ENCODE measurements around the gene LMO1. TPM values are rescaled to one million over a fixed set of nuclear protein-coding genes. Genes with fewer than 3 reads are reported as not detected.

Gene LMO1
- total and polyA plus RNA-seq, 7 donors: 0.74 to 9.3 (median 3.2) TPM

DNA sequence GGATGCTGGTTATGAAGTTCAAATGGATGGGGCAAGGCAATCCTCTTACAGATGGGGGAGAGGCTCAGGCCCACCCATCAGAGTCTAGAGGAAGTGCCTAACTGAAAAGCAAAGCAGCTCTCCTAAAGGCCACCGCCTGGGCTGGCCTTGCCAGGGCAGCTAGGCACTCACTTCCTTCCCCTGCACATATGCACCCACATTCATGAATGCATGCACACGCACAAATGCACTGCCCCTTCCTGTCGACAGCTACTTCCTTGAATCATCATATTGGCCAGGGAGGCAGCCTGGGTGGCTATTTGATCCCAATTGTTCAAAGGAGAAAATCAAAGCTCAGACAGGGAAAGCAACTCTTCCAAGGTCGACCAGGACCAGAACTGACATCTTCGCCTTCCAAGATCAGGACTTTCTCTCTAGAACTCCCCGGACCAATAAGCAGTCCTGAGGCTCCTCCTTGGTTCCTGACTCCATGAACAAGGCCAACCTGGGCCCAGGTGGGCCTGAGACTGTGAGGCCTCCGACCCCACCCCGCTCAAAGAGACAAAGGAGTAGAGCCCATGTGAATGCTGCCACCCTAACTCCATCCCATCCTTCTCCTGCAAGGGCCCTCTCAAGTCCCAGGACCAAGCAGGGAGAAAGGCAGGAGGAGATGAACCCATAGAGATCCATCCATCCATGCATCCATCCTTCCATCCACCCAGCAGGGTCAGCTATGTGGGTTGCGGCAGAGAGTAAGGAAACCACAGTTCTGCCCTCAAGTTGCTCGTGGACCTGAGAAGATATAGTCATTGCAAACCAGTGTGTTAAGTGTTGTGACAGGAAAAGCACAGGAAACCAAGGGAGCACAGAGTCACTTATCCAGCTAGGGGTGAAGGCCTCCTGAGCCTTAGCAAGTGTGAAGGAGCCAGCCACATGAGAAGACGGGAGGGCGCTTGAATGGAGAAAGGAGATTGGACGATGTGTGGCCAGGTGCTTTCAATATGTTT is 35.4 kb upstream of the LMO1 start:
- no peak overlapping the region for H3K27ac ChIP-seq
- no peak overlapping the region for H3K4me3 ChIP-seq
- no peak for ATAC-seq
- intact Hi-C loops (cut with DNase I): no loop called here
- H3K9me3 ChIP-seq: peaks cover 6% of the 10 kb centered on the region
- TF ChIP-seq, protein P1, sequence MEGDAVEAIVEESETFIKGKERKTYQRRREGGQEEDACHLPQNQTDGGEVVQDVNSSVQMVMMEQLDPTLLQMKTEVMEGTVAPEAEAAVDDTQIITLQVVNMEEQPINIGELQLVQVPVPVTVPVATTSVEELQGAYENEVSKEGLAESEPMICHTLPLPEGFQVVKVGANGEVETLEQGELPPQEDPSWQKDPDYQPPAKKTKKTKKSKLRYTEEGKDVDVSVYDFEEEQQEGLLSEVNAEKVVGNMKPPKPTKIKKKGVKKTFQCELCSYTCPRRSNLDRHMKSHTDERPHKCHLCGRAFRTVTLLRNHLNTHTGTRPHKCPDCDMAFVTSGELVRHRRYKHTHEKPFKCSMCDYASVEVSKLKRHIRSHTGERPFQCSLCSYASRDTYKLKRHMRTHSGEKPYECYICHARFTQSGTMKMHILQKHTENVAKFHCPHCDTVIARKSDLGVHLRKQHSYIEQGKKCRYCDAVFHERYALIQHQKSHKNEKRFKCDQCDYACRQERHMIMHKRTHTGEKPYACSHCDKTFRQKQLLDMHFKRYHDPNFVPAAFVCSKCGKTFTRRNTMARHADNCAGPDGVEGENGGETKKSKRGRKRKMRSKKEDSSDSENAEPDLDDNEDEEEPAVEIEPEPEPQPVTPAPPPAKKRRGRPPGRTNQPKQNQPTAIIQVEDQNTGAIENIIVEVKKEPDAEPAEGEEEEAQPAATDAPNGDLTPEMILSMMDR (IDR thresholded peaks at IDR 0.05): no peak
- no peak for DNase-seq
- H3K4me1 ChIP-seq: no peaks in the 10 kb centered on the region
- whole genome bisulfite sequencing, 3 donors: 86 to 88% (median 88%) methylated on average over 13 of the region's 13 CpGs
- no peaks in the 10 kb centered on the region for H3K27me3 ChIP-seq (ENCODE audit: insufficient read depth in 3 of 3, low read length in 2 of 3)
- H3K36me3 ChIP-seq (ENCODE audit: insufficient read depth in 1 of 2, low read depth in 1 of 2): no peaks in the 10 kb centered on the region

DNA sequence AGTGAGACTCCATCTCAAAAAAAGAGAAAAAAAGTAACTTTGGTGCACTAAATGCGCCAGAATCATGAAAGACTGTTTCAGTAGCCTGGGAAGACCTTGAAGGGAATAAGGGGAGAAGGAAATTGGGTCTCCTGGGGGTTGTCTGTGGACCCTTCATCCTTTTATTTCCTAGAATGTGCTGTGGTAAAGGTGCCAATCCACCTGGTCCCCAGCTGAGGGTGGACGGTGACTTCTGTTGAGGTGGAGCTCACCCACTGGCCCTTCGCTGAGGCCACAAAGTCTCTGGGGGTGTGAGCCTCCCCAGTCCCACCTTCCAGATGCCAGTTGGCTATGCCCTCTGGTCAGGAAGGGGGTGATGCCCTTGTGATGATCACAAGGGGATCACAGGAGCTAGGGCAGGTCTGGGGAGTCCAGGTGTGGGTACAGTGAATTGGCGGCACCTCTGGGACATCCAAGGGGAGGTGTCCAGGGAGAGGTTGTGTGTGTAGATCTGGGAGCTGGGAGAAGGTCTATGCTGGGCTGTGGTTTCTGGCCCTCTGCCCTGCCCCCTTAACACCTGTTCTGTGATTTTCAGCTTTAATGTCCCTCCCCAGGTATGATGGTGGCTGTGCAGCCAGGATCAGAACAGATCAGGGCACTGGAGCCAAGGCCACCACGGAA is 34.2 kb upstream of the LMO1 start:
- intact Hi-C loops (cut with DNase I): no loop called here
- ATAC-seq: no peak

DNA sequence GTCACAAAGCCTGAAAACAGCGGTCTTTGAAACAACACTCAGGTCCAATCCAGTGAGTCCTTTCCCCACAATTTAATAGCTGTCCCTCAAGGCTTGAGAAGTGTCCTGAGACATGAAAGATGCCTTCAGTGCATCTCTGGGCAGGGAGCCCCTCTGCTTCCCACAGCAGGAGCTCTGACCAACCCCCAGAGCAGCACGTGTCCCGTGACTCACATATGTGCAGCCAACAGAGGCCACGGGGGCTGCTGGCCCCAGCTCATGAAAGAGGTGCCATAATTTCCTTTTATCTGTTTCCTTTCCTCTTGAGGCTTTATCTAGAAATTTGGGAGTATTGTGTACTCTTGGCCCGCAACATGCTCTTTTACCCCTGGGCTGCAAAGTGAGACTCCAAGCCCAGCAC is 33.2 kb upstream of the LMO1 start:
- H3K9me3 ChIP-seq: no peaks in the 10 kb centered on the region
- no peaks in the 10 kb centered on the region for H3K27me3 ChIP-seq (ENCODE audit: insufficient read depth in 3 of 3, low read length in 2 of 3)
- TF ChIP-seq, protein P1 (IDR thresholded peaks at IDR 0.05): no peak
- DNase-seq (no peak), ATAC-seq (no peak)
- 72 to 83% (median 78%) methylated on average over 5 of the region's 5 CpGs for WGBS, 3 donors
- H3K4me1 ChIP-seq: no peaks in the 10 kb centered on the region
- intact Hi-C loops (cut with DNase I): no loop called here
- no peak overlapping the region for H3K27ac ChIP-seq
- H3K4me3 ChIP-seq: no peak overlapping the region
- no peaks in the 10 kb centered on the region for H3K36me3 ChIP-seq (ENCODE audit: insufficient read depth in 1 of 2, low read depth in 1 of 2)

More for the DNA sequence above, 34.2 kb upstream of the LMO1 start:
- no peak for DNase-seq
- H3K27me3 ChIP-seq (ENCODE audit: insufficient read depth in 3 of 3, low read length in 2 of 3): no peaks in the 10 kb centered on the region
- no peaks in the 10 kb centered on the region for H3K36me3 ChIP-seq (ENCODE audit: insufficient read depth in 1 of 2, low read depth in 1 of 2)
- 87 to 97% (median 91%) methylated on average over 5 of the region's 5 CpGs for WGBS, 3 donors
- no peaks in the 10 kb centered on the region for H3K9me3 ChIP-seq
- no peak overlapping the region for H3K4me3 ChIP-seq
- H3K4me1 ChIP-seq: no peaks in the 10 kb centered on the region
- TF ChIP-seq, protein P1 (IDR thresholded peaks at IDR 0.05): no peak
- H3K27ac ChIP-seq: no peak overlapping the region

DNA sequence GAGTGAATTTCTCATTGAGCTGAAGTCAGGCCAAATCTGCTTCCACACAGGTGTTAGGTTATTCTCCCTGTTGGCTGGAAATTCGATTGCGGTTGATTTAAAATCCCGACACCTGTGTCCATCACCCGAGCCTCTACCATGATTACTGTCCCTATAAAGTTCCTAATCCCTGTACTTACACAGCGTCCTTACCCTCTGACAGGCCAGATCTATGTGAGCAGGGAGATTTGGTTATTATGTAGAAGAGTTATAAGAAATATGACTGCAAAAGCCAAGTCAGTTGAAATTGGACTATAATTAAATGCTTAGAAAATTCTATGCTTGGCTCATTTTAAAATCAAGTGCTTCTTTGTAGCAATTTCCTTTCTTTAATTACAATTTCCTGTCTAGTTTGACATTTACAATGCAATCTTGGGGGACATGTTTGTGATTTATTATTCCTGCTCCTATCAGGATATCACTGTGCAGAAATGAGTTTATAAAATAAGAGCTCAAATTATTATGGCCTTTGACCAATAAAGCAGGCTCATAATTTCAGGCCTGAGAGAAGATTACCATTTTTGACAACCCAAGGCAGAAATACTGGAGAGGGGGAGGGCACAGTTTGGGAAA is 32.5 kb upstream of the LMO1 start:
- 24 to 31% (median 28%) methylated on average over 5 of the region's 5 CpGs for WGBS, 3 donors
- H3K27me3 ChIP-seq (ENCODE audit: insufficient read depth in 3 of 3, low read length in 2 of 3): peaks cover 0 to 1% (median 0%) of the 10 kb centered on the region in 3 donors
- no peak for DNase-seq

More for the DNA sequence above, 32.5 kb upstream of the LMO1 start:
- TF ChIP-seq, protein P1 (IDR thresholded peaks at IDR 0.05): no peak
- no peak for ATAC-seq
- Histone ChIP-seq H3K4me3 (no peak overlapping the region), H3K36me3 (ENCODE audit: insufficient read depth in 1 of 2, low read depth in 1 of 2) (no peaks in the 10 kb centered on the region), H3K27ac (no peak overlapping the region), H3K9me3 (no peaks in the 10 kb centered on the region), H3K4me1 (no peaks in the 10 kb centered on the region)
- intact Hi-C loops (cut with DNase I): no loop called here
